Smooth muscle cell (in vitro differentiated cells): ENCODE measurements around the gene SKOR2. TPM values are rescaled to one million over a fixed set of nuclear protein-coding genes. Genes with fewer than 3 reads are reported as not detected.

Experiments
- DNase-seq: peaks from one replicate; lab custom pipeline; 2025; ENCODE audit not compliant: unreplicated experiment; lab: John Stamatoyannopoulos, UW
- H2AFZ ChIP-seq: fragments of 200-600 bp; sonication (generic); 2 replicates; pipeline ENCODE4 v1.6.0; 2016; ENCODE audit warnings: antibody characterized with exemption, low read depth, mild to moderate bottlenecking
- H3F3A ChIP-seq: fragments of 200-600 bp; sonication (generic); 2 replicates; pipeline ENCODE4 v1.6.0; 2017; ENCODE audit warnings: antibody characterized with exemption, low read depth
- H3K27ac ChIP-seq: fragments of 200-600 bp; sonication (generic); 2 replicates; pipeline ENCODE4 v1.5.1; 2016; ENCODE audit warnings: low read depth, mild to moderate bottlenecking
- H3K27me3 ChIP-seq: fragments of 200-600 bp; sonication (generic); 2 replicates; pipeline ENCODE4 v1.6.1; 2016; ENCODE audit warnings: low read depth, mild to moderate bottlenecking
- H3K36me3 ChIP-seq: fragments of 200-600 bp; sonication (generic); 2 replicates; pipeline ENCODE4 v1.5.1; 2016; ENCODE audit warnings: low read depth
- H3K4me1 ChIP-seq: fragments of 200-600 bp; sonication (generic); 2 replicates; pipeline ENCODE4 v1.5.1; 2016; ENCODE audit warnings: low read depth
- H3K4me2 ChIP-seq: fragments of 200-600 bp; sonication (generic); 2 replicates; pipeline ENCODE4 v1.6.0; 2016; ENCODE audit warnings: mild to moderate bottlenecking
- H3K4me3 ChIP-seq: fragments of 200-600 bp; sonication (generic); 2 replicates; pipeline ENCODE4 v1.5.1; 2016; ENCODE audit warnings: mild to moderate bottlenecking
- H3K79me2 ChIP-seq: fragments of 200-600 bp; sonication (generic); 2 replicates; pipeline ENCODE4 v1.6.0; 2016; ENCODE audit warnings: low read depth, mild to moderate bottlenecking
- H3K9ac ChIP-seq: fragments of 200-600 bp; sonication (generic); 2 replicates; pipeline ENCODE4 v1.6.0; 2016; ENCODE audit warnings: low read depth
- H3K9me3 ChIP-seq: fragments of 200-600 bp; sonication (generic); replicated peaks from 2 replicates; pipeline ENCODE4 v1.5.1; 2016; ENCODE audit warnings: low read depth
- H4K20me1 ChIP-seq: fragments of 200-600 bp; sonication (generic); 2 replicates; pipeline ENCODE4 v1.6.0; 2016; ENCODE audit warnings: low read depth
- CTCF ChIP-seq: fragments of 200-600 bp; sonication (generic); IDR thresholded peaks from 2 replicates; pipeline ENCODE4 v1.5.1; 2017; ENCODE audit warnings: borderline replicate concordance, mild to moderate bottlenecking, antibody characterized with exemption; ENCODE audit not compliant: insufficient read depth, poor library complexity, severe bottlenecking
- WGBS: methylation state at CpG from one replicate; pipeline ENCODE4 v1.1.7; 2016; ENCODE audit warnings: low lambda C conversion rate; 5-methylcytosine and 5-hydroxymethylcytosine counted together
- polyA plus RNA-seq: library from polyadenylated mRNA; unstranded; fragments of >200 nt; fragmentation: Nextera tagmentation; extraction: Ambion mirVana; gene quantifications from 2 replicates; pipeline ENCODE4 v1.2.1, GENCODE V29; 2016
- total RNA-seq: library from RNA; depleted of rRNA; stranded (reverse); fragments of >200 nt; gene quantifications from 2 replicates; pipeline ENCODE4 v1.2.3, GENCODE V29; 2014

SKOR2 gene, protein sequence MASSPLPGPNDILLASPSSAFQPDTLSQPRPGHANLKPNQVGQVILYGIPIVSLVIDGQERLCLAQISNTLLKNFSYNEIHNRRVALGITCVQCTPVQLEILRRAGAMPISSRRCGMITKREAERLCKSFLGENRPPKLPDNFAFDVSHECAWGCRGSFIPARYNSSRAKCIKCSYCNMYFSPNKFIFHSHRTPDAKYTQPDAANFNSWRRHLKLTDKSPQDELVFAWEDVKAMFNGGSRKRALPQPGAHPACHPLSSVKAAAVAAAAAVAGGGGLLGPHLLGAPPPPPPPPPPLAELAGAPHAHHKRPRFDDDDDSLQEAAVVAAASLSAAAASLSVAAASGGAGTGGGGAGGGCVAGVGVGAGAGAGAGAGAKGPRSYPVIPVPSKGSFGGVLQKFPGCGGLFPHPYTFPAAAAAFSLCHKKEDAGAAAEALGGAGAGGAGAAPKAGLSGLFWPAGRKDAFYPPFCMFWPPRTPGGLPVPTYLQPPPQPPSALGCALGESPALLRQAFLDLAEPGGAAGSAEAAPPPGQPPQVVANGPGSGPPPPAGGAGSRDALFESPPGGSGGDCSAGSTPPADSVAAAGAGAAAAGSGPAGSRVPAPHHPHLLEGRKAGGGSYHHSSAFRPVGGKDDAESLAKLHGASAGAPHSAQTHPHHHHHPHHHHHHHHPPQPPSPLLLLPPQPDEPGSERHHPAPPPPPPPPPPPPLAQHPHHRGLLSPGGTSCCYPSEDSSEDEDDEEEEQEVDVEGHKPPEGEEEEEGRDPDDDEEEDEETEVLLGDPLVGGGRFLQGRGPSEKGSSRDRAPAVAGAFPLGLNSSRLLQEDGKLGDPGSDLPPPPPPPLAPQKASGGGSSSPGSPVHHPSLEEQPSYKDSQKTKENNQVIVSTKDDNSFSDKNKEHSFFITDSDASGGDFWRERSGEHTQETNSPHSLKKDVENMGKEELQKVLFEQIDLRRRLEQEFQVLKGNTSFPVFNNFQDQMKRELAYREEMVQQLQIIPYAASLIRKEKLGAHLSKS
- total RNA-seq (not detected in 2 replicates), polyA plus RNA-seq (not detected in 2 replicates)

- no peak for TF ChIP-seq CTCF
- no peak within 1 kb of the TSS for H3K27ac ChIP-seq
Observed at GRCh38 chr18:47251289-47252120, at the start of gene SKOR2. SKOR2 (minus strand) TSS chr18:47251660; CDS start chr18:47249183, 2,477 bp downstream.

DNA sequence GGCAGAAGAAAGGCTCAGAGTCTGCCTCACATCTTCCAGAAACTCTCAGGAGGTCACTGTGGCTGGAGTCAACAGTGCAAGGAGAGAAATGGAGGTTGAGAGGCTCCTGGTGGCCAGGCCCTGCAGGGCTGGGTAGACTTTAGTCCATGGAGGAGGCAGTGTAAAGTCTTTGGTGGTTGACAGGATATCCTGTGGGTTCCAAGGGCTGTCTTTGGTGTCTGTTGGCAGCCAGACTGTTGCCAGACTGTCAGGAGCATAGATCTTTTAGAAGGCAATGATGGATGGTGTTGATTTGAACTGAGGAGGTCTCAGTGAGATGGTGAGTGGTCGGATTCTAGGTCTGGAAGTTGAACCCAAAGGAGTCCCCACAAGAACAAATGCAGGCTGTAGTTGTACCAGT, 45.0 kb upstream of the SKOR2 start:
- H3K79me2 ChIP-seq: no peaks in the 10 kb centered on the region
- H3K27ac ChIP-seq: no peak overlapping the region
- H3K36me3 ChIP-seq: no peaks in the 10 kb centered on the region
- H3K9me3 ChIP-seq: peaks cover 3% of the 10 kb centered on the region
- H3F3A ChIP-seq: no peaks in the 10 kb centered on the region
- TF ChIP-seq CTCF: no peak
- 47% methylated on average over 1 of the region's 1 CpG for WGBS
- no peaks in the 10 kb centered on the region for H3K4me1 ChIP-seq
- peaks cover 26% of the 10 kb centered on the region for H3K27me3 ChIP-seq
- H2AFZ ChIP-seq: no peak overlapping the region
- H3K9ac ChIP-seq: no peak overlapping the region
- no peak overlapping the region for H3K4me2 ChIP-seq
- H4K20me1 ChIP-seq: no peaks in the 10 kb centered on the region
- no peak overlapping the region for H3K4me3 ChIP-seq
- no peak for DNase-seq

More at GRCh38 chr18:47251289-47252120, at the start of gene SKOR2:
- Histone ChIP-seq H3F3A (no peaks in the 10 kb centered on the region), H4K20me1 (no peaks in the 10 kb centered on the region), H3K4me3 (no peak within 1 kb of the TSS), H3K9ac (no peak within 1 kb of the TSS), H3K79me2 (no peaks in the 10 kb centered on the region), H3K27me3 (peaks cover 99% of the 10 kb centered on the region), H3K9me3 (no peaks in the 10 kb centered on the region), H2AFZ (no peak within 1 kb of the TSS), H3K4me2 (peak within 1 kb of the TSS; percentile 57), H3K4me1 (peaks cover 11% of the 10 kb centered on the region), H3K36me3 (no peaks in the 10 kb centered on the region)
- WGBS: 3% methylated on average over 54 of the region's 55 CpGs
- DNase-seq: no peak

GRCh38 chr18:47294801-47295200, 43.3 kb upstream of the SKOR2 start:
- H3K36me3 ChIP-seq: no peaks in the 10 kb centered on the region
- no peaks in the 10 kb centered on the region for H3K79me2 ChIP-seq
- peaks cover 40% of the 10 kb centered on the region for H3K27me3 ChIP-seq
- no peak overlapping the region for H3K4me2 ChIP-seq
- no peak for DNase-seq
- no peaks in the 10 kb centered on the region for H3K4me1 ChIP-seq
- no peaks in the 10 kb centered on the region for H3K9me3 ChIP-seq
- 79% methylated on average over 3 of the region's 3 CpGs for WGBS
- H3K9ac ChIP-seq: no peak overlapping the region
- H3F3A ChIP-seq: no peaks in the 10 kb centered on the region
- H3K27ac ChIP-seq: no peak overlapping the region
- no peak for TF ChIP-seq CTCF
- no peaks in the 10 kb centered on the region for H4K20me1 ChIP-seq
- no peak overlapping the region for H3K4me3 ChIP-seq
- no peak overlapping the region for H2AFZ ChIP-seq
